CD4-positive, alpha-beta T cell treated with Interleukin-1 beta for 1 hour (primary cell): ENCODE data around the gene LRIT1.

ENCODE experiments used
- DNase-seq, 2 donors: peaks; one replicate each; pipeline ENCODE4 v3.0.0-alpha.2; 2020 to 2022

Gene LRIT1

DNA sequence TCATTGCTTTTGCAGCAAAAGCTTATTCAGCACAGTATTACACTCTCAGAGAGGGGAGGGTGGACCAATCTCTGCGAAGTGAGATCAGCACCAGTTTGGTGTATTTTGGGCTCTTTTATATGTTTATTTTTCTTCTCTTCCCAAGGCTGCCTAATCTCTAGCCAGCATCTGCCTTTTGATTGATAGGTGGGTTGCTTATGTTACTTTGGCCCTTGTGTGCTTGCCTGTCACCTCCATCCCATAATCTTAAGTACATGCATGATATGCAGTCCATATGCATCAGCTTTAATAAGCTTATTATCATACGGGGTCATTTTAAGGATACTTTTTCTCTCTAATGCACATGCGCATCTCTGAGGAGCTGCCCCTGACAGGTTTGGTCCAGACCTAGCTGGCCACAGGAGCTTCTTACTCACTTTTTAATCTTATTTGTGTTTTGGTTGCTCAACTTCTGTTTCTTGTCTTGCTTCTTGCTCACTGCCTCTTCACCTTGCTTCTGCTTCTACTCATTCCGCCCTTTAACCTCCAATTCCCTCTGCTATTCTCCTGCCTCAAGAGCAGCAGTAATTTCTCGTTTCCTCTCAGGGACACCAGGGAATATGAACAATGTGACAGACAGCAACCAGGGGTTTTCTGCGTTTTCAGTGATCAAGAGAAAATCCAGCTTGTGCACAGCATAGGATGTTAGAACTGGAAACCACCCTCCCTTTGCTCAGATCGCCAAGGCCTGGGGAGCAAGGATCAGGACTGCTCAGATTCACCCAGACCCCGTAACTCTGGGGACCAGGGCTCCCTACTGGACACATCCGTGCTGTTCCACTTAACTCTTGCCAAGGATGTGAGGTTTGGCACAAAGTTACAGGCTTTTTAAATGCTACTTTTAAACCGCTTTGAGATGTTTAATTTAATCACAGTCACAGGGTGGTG lies 13.5 kb upstream of the LRIT1 start:
- DNase-seq: no peak

DNA sequence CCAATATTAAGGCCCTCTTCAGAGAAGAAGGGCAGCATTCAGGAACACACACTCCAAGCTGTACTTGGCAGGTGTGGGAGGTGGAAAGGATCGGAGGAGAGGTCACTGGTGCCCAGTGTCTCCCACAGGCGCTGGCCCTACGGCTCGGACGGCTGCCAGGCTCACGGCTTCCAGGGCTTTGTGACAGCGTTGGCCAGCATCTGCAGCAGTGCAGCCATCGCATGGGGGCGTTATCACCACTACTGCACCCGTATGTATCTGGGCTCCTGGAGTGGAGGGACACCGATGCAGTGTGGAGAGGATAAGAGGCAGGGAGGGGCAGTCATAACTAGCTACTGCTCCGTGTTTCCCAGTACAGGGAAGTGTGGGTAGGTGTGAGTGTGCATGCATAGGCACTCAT lies 7.4 kb upstream of the LRIT1 start:
- no peak for DNase-seq

GRCh38 chr10:84247496-84247895 lies 6.2 kb upstream of the LRIT1 start:
- DNase-seq: no peak

DNA sequence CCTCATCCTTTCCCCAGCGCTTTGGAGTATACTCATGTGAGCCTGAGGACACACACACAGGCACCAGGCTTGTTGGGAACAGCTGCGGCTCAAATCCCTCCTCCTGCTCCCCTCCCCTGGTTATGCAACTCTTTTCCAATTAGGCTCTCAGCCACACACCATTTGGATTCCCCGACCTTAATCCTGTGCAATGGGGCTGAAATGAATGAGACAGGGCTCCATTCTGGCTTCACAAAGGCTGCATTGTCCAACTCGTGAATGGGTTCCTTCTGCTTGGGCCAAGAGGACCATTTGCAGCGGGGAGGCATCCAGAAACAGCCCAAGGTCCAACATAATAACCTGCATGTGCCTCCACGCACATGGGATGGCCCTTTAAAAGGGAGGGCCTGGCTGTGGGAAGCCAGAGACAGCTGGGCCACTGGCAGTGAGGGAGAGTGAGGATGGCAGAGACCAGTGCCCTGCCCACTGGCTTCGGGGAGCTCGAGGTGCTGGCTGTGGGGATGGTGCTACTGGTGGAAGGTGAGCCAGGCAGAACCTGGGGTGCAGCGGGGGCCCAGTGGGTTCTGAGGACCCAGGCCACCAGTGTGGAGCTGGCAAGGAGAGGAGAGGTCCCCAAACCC lies 3.4 kb upstream of the LRIT1 start, which contains the start of gene RGR:
Gene RGR (plus strand): TSS at position 403 of the 620 bp plus-strand sequence. CDS start 38 bp downstream, at position 441.
- DNase-seq: no peak

DNA sequence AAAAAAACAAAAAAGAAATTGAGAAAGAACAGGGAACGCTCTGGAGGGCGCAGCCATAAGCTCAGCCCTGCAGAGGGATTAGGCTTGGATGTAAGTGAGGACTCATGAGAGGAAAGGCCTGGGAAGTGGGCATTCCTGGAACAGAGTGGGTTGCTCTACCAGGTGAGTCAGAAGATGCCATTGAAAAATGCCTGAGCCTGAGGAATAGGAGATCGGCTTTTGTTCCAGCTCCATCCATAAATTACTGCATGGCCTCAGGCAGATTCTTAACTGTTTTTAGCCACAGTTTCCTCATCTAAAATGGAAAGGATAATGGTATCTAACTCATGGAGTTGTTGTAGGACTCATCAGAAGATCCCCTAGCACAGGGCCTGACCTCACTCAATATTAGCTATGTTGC lies 2.4 kb upstream of the LRIT1 start:
- DNase-seq: no peak

DNA sequence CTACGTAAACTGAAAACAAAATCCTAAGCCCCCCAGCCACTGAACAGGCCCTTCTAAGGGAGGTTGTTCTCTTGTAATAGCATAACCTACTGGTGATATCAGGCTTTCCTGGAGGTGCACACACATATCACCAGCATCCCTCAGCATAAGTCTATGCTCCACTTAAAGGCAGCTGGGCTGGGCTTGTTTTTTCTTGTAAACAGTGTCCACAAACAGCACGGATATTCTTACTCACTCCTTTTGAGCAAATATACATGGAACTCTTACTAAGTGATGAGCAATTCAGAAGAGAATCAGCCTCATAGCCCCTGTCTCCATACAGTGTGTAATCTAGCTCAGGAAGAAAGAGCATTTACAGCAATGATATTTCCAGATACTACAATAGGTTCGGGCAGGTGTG lies 2.4 kb downstream of the LRIT1 start:
- DNase-seq: no peak

GRCh38 chr10:84237199-84238051 lies 3.9 kb downstream of the LRIT1 start:
- no peak for DNase-seq

- no peak for DNase-seq
These were observed 4.5 kb downstream of the LRIT1 start for GRCh38 chr10:84236807-84237198.

- no peak for DNase-seq
These were observed 6.2 kb downstream of the LRIT1 start for GRCh38 chr10:84235096-84235495.

DNA sequence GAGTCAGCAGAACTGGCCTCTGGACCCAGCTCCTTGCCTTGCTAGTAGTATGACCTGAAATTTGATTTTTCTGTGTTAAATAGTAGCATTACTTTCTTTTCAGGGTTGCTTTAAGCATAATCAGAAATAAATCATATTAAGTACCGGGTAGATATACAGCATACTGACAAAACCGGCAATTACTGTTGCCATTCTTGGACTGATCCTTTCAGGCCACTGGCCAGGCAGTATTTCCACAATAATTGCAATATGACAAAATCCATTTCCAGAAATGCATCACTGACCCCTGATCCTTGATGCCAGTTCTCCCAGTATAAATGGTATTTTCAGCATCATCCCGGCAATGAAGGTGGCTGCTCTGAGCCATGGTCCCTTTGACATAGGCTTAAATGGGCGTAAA lies 6.9 kb downstream of the LRIT1 start:
- DNase-seq: no peak

- DNase-seq: no peak
These were observed 7.4 kb downstream of the LRIT1 start for GRCh38 chr10:84233940-84234339.

DNA sequence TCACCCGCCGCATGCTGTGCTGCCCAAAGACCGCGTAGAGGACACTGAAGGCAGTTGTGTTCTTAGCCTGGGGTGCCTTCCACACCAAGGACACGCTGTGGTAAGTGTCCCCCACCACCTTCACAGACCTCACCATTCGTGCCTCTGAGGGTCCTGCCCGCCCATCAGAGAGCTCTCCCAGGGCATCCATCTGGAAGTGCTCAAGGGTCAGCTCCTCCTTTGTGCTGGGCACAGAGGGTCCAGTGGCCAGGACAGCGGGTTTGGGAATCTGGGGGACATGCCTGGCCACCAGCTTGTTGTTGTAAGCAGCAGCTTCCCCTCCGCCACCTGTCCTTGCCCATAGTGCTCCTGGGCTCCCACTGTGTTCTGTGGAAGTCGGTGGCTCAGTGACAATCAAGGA lies 9.0 kb downstream of the LRIT1 start:
- no peak for DNase-seq

DNA sequence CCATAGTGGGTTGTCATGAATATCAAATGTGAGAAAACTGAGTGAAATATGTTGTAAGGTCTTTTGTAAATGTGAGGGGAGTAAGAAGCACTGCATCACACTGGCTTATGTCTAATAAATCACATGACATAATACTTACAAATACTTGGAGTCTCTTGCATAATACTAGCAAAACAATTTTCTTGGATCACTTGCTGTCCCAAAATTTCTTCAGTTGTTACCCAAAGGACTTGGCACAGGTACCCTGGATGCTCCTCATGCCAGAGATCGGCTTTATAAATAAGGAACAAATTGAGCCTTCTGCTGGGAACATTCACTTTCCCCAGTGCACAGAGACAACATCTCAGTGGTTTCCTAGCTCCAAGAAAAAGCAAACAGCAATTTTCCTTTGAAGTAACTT lies 11.0 kb downstream of the LRIT1 start:
- no peak for DNase-seq

DNA sequence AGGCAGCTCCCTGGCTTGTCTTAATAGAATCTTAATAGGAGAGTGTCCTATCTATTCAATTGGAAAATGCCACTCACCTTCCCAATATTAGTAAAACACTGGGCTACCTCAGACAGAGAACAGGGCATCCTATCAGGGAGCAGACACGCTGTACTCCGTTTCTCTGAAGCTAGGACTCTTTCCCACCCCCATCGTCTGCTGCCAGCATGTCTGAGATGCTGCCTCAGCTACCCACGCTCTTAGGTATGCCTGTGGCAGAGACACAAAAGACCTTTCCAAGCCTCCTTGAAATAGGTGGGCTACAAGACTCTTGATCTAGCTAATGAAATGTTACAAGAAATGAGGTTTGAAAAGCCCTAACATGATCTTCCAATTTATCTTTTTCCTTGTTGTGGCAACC lies 13.5 kb downstream of the LRIT1 start:
- no peak for DNase-seq

- no peak for DNase-seq
These were observed 14.7 kb downstream of the LRIT1 start for GRCh38 chr10:84226616-84227015.

DNA sequence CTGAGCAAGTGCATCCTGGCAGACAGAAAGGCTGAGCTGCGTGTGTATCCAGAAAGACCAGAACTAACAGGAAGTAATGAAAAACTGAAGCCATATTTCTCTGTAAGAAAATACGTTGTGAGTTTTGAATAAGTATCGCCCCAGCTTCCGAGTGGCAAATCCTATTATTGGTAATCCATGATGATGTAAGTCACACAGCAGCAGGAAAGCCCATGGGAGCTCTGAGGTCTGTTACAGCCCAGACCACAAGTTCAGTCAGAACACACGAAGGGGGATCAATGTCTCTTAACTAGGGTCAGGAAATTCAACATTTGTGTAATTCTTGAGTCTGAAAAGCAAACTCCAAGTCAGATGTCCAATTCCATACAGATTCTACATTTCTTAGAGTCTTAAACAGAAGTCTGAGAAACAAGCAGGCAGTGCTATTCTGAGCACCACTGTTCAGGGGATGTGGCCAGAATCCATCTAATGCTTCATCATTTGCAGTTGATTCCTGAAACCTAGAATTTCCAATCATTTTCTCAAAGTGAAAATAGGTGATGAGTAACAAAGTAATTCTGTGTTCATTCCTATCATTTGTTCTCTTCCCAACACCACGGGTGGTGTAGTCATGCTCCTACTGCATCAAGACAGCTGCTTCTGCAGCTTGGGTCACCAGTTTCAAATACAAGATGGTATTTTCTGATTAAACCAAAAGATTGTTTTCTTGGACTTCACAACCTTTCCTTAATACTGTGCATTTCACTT lies 15.7 kb downstream of the LRIT1 start, which contains the start of gene LRIT2:
Gene LRIT2 (minus strand): TSS at position 118 of the 747 bp plus-strand sequence. CDS start 24 bp downstream, at position 94.
- no peak for DNase-seq

DNA sequence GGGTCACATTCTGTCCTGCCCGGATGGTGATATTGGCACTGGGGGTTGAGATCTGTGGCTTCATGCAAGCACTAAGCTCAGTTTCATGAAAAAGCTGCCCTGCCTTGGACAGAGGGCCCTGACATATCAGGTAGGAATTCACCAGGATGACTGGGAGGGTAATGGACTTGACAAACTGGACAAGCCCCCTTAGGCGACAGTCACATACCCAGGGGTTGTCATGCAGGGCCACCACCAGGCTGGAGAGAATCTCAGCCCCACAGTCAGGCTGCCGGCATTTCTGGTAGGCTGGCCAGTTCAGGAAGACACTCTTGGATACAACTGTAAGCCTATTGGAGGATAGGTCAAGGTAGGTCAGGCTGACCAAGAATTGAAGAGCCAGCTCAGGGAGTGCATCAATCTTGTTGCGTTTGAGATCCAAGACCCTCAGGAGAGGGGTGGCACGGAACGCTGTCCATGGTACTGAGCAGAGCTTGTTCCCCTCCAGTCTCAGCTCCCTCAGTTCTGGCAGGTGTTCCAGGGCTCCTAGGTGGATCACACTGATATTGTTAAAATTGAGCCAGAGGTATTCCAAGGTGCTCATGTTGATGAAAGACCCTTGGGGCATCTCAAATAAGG lies 16.8 kb downstream of the LRIT1 start:
- DNase-seq: no peak

- no peak for DNase-seq
These were observed 19.4 kb downstream of the LRIT1 start for GRCh38 chr10:84221916-84222315.

DNA sequence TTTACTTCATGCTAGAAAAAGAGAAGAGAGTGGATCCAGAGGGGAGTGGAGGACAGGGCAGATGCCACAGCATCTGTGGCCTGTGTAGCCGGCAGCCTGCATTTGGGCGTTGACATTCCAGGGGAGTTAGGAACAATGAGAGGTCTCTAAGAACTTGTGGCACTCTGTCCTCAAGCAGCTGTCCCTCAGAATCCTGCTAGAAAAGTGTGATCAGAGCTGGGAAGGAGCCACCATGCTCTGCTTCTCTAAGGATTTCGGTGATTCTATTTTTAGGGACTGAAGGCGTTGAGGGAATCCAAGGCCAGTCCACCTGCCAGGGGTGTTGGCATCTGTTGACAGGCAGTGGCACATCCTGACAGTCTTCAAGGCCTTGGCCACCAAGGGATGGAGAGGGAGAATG lies 23.6 kb downstream of the LRIT1 start:
- DNase-seq: no peak

GRCh38 chr10:84216834-84217233 lies 24.5 kb downstream of the LRIT1 start:
- no peak for DNase-seq

DNA sequence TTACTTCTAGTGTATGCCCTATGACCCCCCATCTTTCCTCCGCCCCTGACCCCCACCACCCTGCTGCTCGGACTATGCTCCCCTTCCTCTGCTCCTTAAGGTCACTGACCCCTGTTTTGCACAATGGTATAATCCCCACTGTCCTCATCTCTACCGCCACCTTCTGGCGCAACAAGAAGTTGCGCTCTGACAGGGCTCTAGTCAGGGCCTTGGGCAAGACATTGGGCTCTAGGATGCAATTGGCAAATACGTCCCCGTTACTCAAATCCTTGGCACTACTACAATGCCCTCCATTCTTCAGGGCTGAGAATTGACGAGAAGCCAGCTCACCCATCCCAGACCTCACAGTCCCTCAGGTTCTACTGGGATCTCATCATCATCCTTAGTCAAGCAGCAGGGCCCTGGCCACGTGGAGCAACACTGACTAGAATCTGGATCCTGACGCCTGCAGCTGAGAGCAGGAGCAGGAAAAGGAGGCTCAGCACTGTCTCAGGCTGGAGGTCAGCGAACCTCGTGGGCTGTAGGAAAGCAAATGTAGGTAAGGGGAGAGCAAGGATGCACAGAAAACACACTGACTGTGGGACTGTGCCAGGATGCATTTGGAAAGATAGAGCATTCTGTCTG lies 26.6 kb downstream of the LRIT1 start:
- DNase-seq: peak in 1 of 2 donors; percentile 47
